Measurements from ENCODE around the gene MSX1.

MSX1 gene

DNA sequence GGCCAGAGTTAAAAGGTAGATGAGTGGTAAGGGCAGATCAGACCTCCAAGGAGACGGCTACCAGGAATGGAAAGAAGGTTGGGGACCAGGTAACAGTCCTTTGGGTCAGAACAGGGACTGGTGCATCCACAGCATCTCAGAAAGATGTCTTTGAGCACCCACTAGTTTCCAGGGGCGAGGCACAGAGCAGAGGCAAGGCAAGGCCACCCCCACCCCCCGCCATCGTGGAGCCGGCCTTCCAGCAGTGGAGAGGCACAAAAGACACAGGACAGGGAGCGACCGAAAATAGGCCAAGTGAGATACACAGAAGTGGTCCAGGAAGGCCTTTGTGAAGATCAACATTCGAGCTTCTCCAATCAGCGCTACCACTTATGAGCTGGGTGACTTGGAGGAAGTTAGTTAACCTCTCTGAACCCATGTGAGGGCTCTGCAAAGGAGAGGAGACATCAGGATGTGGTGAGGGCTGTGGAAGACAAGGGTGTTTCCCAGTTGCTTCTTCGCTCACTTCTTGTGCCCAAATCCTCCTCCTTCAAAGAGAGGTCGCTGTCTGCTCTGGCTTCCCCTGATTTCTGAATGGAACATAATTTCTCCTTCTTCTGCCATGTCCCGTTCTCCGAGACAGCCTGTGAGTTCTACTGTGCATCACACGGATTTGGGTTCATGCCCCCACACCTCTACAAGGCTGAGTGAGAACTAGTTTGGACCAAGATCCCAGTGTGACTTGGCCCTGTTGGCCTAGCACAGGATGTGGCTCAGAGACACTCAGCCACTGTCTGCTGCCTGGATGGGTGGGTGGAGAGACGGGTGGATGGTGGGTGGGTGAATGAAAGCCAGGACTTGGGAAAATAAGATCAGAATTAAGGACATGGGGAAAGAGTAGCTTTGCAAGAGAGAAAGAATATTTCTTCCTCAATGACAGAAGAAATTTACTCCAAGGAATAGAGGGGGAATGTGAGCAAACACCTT, 16.7 kb upstream of the MSX1 start:
- no peak for DNase-seq

DNA sequence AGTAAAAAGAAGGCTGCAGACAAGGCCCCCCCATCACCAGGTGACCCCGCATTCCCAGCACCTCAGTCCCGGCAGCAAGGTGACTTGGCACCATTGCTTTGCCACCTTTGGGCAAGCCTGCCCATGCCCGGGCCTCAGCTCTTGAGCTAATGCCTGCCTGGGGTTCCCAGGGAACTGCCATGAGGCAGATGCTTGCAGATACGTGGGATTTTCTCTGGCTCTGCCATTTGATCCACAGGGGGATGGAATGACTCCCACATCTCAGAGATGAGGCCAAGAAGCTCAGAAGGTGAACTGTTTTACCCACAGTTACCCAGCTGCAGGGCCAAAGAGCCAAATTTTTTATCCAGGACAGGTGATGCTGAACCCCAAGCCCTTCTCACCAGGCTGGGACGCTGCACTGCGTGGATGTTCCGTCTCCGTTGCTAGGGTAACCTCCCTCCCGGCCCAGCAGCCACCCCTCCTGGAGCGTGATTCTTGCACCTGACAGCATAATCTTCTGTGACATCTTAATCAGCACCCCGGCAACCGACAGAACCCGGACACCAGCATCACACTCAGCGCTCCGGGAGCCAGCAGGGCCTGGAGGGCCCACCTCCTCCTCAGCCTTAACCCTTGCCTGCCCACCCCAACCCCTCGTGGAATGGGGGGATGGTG, 15.7 kb upstream of the MSX1 start:
- DNase-seq = no peak

DNA sequence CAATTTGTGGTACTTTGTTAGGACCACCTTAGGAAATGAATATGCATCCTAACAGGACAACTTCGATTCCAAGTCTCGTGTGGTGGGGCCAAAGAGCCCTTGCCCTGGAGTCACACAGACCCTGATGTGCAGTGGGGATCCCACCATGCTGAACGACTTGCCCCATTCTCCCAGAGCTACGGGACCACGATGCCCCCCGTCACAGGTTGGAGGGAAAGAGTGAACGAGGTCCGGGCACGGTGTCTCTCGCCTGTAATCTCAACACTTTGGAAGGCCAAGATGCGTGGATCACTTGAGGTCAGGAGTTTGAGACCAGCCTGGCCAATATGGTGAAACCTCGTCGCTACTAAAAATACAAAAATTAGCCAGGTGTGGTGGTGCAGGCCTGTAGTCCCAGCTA, 14.4 kb upstream of the MSX1 start:
- no peak for DNase-seq

DNA sequence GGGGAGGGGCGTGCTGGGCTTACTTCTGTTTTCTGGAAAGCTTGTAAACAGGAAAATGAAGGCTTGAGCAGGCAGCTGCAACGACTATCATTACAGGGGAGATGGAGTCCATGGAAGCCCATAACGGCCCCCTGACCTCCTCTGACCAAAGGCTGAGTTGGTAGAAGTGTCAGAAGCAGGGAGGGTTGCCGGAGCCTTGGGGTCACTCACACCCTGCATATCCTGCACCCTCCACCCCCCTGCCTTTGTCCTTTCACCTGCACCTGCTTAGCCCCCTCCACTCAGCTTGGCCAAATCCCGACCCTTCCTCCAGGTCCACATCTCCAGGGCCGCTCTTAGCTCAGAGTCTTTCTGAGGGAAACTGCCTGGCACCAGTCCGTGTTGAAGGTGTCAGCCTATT, 12.5 kb upstream of the MSX1 start:
- no peak for DNase-seq

DNA sequence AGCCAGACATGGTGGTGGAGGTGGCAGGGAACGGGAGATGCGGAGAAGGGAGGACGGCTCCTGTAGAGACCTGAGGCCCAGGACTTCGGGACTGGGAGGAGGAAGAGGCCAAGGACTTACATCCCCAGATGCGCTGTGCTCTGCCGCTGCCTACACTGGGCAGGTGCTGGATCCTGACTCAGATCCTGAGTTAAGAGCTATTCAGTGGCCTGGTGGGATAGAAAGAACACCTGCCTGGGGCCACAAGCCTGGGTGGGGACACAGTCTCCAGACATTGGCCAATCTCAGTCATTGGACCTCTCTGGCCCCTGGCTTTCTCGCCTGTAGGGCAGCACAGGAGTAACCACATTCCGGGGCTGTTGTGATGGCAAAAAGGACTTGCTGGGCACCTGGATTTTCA, 10.9 kb upstream of the MSX1 start:
- DNase-seq = no peak

DNA sequence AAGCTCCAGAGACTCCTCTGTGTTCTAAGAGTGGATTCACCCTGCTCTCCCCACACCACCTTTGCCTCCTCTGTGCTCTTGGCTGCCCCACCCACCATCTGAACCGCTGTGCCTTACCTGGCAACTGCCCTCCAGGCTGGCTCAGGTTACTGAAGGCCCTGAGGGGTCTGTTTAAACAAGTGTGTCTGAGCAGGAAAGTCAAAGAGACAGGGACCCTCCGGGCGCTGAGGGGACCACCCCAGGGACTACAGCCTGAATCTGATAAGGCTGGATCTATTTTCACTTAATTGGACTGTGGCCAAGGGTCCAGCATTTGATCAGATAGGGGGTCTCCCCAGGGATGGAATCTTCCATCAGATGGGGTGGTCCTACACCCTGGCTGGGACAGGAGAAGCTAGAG, 10.4 kb upstream of the MSX1 start:
- DNase-seq = no peak

DNA sequence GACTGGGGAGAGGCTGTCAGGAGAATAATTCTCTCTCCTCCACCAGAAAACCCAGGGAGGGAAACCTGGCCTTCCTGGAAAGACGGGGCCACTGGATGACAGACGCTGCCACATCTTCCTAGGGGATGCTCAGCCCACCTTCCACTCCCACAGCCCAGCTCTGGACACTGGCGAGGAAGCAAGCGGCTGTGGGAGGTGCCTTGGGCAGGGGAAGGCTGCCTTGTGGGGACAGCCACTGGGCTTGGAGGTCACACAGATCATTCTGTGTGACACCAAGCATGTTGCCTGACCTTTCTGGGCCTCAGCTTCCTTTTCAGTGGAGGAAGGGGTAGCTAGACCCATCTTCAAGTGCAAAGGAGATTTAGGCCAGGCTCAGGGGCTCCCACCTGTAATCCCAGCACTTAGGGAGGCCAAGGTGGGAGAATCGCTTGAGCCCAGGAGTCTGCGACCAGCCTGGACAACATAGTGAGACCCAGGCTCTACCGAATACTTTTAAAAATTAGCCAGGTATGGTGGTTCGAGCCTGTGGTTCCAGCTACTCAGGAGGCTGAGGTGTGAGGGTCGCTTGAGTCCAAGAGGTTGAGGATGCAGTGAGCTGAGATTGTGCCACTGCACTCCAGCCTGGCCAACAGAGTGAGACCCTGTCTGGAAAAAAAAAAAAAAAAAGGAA, 9.8 kb upstream of the MSX1 start:
- no peak for DNase-seq

DNA sequence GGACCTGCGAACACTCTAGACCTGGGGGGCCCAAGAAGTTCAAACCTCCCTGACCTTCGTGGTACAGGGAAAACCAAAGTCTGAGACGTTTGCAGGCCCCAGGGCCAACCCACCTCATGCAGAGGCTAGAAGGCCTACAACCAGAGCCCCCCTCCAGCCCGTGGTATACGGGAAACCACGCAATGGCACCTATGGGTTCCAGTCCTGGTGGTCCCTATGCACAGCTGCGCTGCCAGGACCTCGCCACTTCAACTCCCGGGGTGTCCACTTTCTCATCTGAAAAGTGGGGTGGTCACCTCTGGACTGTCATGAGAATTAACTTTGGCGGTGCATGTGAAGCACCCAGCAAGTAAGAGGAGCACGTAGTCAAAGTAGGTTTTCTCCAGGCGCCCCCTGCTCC, 8.4 kb upstream of the MSX1 start:
- no peak for DNase-seq

DNA sequence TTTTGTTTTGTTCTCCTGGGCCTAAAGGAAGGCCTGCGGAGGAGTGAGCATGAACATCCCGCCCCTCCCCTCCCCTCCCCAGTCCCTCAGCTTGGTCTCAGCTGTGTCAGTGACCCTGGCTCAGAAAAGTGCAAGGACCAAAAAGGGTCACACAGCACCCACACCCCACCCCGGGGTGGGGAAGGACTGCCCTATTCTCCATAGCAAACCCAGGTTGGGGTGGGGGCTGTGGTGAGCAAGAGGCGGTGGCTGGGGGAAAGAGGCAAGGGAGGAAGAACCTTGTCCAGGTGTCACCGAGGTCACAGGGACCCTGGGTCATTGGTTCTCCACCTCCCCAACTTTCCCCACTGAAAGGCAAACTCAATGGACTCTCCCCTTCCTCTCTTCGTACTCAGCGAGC, 7.6 kb upstream of the MSX1 start:
- no peak for DNase-seq

DNA sequence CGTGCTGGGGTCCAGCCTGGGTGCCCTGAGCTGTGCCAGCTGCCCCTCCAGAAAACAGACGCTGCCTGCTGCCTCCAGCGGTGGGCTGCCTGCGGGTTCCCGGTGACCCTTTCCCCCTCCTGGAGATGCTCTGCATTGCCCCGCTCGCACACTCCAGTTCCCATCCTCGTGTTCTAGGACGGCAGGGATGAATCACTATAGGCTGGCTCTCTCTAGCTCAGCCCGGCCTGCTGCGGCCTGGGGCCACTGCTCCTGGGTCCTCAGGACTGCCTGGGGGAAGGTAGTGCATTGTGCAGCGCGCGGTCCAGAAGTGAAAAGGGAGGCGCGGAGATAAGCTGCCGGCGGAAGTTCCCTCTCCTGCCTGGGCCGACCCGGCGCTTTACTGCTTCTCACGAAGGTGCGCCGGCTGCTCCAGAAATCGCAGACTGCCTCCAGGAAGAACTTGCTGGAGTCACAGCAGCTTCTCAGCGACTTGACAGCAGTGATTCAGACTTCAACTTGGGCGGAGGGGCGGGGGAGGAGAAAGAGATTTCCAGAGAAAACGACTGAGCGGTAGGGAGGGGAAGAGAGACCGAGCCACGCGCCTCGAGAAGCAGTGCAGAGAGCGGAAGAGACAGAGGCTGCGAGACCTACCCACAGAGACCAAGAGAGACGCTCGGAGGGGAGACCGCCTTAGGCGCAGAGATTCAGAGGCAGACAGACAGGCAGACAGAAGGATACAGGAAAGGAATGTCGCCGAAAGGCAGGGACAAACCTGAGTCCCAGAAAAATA, 6.7 kb upstream of the MSX1 start:
- DNase-seq = no peak

DNA sequence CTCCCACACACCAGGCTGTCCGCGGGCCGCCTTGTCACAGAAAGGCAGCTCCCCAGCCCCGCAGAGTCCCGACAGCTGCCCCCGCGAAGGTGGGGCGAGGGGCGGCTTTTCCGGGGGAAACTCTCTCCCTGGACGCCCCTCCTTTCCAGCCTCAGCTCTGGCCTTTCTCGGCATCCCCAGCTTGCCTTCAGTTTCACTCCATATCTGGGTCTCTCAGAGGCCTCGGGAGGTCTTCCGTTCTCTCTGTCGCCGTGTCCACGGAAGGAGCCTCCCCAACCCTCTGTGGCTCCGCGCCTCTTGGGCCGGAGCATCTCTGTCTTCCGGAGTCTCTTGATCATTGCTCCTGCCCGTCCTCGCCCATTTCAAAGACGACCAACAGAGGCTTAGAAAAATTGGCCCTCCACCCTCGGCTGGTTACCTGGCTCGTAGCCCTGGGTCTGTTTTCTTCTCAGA, 6.1 kb upstream of the MSX1 start:
- no peak for DNase-seq

DNA sequence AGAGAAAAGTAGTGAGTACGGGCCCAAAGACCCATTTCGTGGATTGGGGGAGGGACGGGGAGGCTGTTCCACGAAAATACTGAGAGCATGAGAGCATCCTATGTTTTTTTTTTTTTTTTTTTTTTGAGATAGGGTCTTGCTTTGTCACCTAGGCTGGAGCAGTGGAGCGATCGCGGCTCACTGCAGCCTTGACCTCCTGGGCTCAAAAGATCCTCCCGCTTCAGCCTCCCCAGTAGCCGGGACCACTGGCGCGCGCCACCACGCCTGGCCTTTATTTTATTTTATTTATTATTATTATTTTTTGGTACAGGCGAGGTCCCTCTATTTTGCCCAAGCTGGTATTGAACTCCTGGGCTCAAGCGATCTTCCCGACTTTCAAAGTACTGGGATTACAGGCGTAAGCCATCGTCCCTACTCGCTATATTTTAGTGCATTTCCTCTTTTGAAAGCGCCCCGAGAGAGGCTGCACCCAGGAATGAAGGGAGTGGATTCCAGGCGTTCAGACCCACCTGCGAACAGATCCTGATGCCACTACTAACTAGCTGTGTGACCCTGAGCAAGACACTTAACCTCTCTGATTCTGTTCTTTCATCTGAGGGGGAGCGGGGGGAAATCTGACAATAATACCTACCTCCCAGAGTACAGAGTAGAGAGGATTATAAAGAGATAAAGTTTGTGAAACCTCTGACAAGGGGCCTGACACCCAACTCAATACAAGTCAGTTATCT, 5.4 kb upstream of the MSX1 start:
- DNase-seq = no peak

DNA sequence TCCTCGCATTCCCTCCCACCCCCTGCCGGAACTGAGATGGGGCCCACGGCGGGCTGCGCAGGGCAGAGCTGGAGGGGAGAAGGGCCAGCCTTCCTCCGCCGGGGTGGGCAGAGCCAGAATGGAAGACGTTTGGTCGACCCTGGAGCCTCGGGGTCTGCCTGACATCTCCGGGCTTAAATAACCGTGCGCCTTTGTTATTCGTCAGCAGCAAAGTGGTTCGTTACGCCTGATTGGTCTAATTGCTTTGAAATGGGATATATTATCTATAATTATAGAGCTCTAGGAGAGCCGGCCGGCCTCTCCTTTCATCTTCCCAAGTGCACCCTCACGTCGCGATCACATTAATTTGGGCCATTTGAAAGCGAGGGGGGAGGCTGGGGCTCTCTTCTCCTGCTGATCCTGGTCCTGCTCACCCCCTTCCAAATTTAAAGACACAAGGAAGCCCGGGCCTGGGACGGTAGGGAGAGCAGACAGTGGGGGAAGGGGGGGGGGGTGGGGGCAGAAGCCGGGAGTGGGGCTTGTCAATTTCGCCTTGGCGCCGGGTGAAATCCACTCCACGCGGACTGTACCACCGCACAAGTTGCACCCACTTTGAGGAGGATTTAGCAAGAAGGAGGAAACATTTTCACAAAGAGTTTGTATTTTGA, 4.7 kb upstream of the MSX1 start:
- peak; percentile 30 for DNase-seq

DNA sequence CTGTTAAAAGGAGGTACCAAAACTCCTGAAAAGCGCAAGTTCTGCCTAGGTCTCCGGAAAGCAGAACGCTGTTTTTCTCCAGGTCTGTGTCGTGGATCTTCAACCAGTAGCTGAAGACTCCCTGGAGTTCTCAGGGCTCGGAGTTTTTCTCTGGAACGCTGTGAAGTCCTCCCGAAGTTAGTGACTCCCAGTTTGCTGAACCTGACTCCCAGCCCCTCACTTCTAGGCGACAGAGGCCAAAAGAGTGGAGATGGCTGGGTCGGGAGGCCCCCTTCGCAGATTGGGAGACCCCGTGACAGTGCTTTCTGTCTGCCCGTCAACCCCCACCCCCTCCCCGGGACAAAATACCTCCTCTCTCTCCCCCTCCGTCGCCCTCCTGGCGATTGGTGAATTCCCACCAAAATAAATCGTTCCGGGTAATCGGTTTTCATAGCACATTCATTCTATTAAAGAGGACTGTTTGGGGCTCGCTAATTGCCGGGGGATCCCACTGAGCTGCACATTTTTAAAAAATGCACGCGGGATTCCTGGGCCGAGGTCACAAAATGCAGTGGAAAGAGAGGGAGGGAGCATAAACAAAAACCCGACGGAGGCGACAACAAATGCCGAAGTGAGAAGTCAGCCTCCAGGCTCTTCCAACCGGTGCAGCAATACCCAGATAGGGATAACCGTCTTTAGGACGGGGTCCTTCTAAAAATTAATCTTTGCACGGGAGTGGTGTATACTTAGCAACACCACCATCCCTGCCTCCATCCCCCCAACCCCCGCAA, 4.0 kb upstream of the MSX1 start:
- no peak for DNase-seq

DNA sequence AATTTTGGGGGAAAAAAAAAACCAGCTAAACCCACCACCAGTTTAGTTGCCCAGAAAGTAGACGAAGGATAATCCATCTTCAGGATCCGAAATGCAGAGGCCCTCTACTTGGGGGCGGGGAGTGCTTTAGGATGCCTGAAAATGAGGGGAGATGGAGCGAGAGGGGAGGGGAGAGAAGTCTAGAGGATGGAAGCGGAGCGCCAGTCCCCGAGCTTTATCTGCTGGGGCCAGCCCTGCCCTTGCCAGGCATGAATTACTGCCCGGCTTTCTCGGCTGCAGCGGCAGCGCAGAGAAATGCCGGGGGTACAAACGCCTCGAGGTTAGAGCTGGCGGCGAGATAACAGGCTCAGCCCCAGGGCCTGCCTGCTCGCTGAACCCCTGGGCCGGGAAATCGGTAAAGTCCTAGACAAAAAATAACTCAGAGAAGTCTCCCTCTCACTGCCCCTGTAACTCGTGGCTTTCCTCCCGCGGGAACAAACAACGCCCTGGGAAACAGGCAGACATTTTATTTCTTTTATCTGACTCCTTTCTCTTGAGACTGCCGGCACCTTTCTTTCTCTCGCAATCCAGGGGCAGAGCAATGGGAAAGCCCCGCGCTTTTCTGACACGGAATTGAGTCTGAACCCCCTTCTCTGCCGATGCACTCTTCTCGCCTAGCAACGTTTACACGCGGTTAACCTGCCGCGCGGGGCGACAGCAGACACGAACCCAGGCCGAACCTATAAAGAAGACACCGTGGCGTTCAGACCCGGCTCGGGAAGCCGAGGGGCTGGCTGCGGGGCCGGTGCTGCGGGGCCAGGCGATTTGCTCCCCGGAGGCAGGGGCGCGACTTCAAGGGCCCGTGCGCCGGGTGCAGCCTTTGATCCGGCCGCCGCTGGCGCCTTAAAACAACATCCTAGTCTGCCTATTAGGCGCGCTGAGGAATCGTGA, 3.1 kb upstream of the MSX1 start:
- DNase-seq = no peak

DNA sequence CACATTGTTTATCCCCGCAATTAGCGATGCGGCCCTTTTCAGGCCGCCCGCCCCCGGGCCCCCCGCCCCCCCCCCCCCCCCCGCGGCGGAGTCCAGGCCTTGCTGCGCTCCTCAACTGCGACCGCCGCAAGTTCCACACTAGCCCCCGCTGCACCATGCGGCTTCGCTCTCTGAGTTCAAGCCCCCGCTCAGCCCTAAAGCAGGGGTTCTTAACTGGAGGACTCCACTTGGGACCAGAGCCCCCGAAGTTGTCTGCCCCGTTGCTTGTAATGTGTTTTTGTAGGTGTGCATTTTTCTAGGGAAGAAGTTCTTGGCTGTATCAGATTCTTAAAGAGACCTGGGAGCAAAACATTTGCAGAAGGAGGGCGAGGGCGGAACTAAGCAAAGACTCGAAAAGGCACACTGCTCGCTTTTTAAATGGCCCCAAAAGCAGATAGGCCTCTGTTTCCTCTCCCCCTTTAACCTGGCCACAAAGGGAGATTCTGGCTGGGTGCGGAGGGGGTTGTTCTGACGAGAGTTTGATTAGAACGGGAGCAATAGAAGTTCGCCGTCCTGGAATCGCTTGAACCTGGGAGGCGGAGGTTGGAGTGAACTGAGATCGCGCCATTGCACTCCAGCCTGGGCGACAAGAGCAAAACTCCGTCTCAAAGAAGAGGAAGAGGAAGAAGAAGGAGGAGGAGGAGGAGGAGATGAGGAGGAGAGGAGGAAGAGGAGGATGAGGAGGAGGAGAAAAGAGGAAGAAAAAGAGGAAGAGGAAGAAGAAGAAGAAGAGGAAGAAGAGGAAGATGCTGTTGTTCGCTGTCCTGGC, 2.3 kb upstream of the MSX1 start:
- DNase-seq = no peak

DNA sequence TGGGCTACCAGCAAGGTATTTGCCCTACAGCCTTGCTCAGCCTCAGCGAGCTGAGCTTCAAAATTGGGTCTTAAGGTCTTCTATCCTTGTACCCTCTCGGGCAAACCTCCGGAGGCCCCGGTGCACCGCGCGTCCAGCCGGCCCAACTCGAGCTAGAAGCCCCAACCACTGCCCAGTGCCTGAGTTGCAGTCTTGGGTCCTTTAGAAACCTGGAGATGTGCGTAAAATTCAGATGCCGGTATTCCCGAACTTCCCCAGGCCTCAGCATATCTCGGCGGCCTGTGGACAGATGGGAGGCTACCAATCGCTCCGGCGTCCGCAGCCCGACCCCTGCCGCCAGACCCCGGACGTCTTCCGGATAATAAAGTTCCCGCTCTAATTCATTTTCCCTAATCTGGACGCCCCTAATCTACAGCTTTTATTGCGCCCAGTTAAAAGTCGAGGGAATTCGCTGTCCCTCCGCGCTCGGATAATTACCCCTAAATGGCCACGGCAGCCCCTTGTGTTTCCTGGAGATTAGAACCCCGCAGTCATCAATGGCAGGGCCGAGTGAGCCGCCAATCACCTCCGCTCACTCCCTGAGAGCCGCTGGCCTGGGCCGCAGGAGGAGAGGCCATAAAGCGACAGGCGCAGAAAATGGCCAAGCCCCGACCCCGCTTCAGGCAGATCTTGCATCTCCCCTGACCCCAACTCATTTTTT, 1.5 kb upstream of the MSX1 start:
- no peak for DNase-seq

All from NCI-H748 treated with DMSO at 0.1 percent for 48 hours (cell line).